ENCODE results near the gene B4GALNT3. TPM values are rescaled to one million over a fixed set of nuclear protein-coding genes. Genes with fewer than 3 reads are reported as not detected.

Gene B4GALNT3
- polyA plus RNA-seq, 2 of the 4 experiments (the other 2 are of a cell fraction) = 0.43 to 0.53 TPM

GRCh38 chr12:588024-588322 lies 128.2 kb downstream of the B4GALNT3 start:
- Histone ChIP-seq H3K27ac (no peak overlapping the region), H3K4me2 (no peak overlapping the region), H3K4me1 (peaks cover 9% of the 10 kb centered on the region; the same call in 2 of the 3 replicates), H3K9me3 (no peaks in the 10 kb centered on the region), H3K4me3 (no peak overlapping the region)
- ChIA-PET CTCF (interaction anchor here (0.9 to 4.5 kb wide), 3 partner anchors 11 to 361 kb away, joined by 3 to 24 read pairs (median 3); partner anchors contain the start of gene RAD52), POLR2A (no interaction called here)
- TF ChIP-seq HEYL (CRISPR knock-in tag; IDR thresholded peaks at IDR 0.05) = no peak
- TF ChIP-seq, protein P1, sequence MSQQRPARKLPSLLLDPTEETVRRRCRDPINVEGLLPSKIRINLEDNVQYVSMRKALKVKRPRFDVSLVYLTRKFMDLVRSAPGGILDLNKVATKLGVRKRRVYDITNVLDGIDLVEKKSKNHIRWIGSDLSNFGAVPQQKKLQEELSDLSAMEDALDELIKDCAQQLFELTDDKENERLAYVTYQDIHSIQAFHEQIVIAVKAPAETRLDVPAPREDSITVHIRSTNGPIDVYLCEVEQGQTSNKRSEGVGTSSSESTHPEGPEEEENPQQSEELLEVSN (IDR thresholded peaks at IDR 0.05; ENCODE audit: borderline replicate concordance, low read depth) = no peak
- TF ChIP-seq, protein P2, sequence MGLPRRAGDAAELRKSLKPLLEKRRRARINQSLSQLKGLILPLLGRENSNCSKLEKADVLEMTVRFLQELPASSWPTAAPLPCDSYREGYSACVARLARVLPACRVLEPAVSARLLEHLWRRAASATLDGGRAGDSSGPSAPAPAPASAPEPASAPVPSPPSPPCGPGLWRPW (IDR thresholded peaks at IDR 0.05) = no peak
- TF ChIP-seq KDM1A (IDR thresholded peaks at IDR 0.05; ENCODE audit: low read depth) = no peak
- no peak for TF ChIP-seq JUNB (IDR thresholded peaks at IDR 0.05)
- no peak for TF ChIP-seq ESRRA (IDR thresholded peaks at IDR 0.05; ENCODE audit: borderline replicate concordance, low read length)
- TF ChIP-seq, protein P3, sequence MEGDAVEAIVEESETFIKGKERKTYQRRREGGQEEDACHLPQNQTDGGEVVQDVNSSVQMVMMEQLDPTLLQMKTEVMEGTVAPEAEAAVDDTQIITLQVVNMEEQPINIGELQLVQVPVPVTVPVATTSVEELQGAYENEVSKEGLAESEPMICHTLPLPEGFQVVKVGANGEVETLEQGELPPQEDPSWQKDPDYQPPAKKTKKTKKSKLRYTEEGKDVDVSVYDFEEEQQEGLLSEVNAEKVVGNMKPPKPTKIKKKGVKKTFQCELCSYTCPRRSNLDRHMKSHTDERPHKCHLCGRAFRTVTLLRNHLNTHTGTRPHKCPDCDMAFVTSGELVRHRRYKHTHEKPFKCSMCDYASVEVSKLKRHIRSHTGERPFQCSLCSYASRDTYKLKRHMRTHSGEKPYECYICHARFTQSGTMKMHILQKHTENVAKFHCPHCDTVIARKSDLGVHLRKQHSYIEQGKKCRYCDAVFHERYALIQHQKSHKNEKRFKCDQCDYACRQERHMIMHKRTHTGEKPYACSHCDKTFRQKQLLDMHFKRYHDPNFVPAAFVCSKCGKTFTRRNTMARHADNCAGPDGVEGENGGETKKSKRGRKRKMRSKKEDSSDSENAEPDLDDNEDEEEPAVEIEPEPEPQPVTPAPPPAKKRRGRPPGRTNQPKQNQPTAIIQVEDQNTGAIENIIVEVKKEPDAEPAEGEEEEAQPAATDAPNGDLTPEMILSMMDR (IDR thresholded peaks at IDR 0.05) = no peak
- TF ChIP-seq ZSCAN20 (CRISPR knock-in tag; IDR thresholded peaks at IDR 0.05) = no peak
- no peak for TF ChIP-seq PHF8 (IDR thresholded peaks at IDR 0.05; ENCODE audit: borderline replicate concordance, low read depth)
- no peak for TF ChIP-seq CBX8 (IDR thresholded peaks at IDR 0.05)
- TF ChIP-seq POLR2AphosphoS2 (conservative IDR thresholded peaks at IDR 0.05; ENCODE audit: low read length) = no peak
- TF ChIP-seq FOSB (CRISPR knock-in tag; IDR thresholded peaks at IDR 0.05) = no peak
- ATAC-seq = no peak
- WGBS (ENCODE audit: missing lambda C conversion rate) = 93% methylated on average over 10 of the region's 10 CpGs
- no peak for DNase-seq (ENCODE audit: low read depth in 1 of 2, low spot score in 1 of 2)
- no peak for FAIRE-seq

DNA sequence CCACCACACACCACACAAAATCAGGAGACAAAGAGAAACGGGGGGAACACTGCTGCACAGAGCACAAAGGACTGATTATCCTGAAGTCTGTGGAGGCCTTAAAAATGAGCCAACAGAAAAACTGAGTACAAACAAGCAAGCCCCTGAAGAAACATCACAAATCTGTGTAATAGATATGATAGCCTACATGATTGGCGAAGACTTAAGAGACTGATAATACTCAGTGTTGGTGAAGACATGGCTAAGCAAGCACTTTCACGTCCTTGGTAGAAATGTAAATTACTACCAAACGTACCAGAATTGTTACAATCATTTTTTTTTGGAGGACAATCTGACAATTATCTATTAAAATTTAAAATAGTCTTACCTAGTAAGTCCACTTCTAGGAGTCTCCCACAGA lies 128.9 kb downstream of the B4GALNT3 start:
- no peak overlapping the region for H3K4me2 ChIP-seq
- peaks cover 9% of the 10 kb centered on the region; the same call in 2 of the 3 replicates for H3K4me1 ChIP-seq
- ATAC-seq = no peak
- no peak overlapping the region for H3K4me3 ChIP-seq
- ChIA-PET POLR2A (no interaction called here), CTCF (interaction anchor here (0.8 kb wide), 1 partner anchor 166 kb away, joined by 3 read pairs; no protein-coding TSS in a partner anchor)
- H3K27ac ChIP-seq = no peak overlapping the region
- no peak for FAIRE-seq
- TF ChIP-seq, protein P4, sequence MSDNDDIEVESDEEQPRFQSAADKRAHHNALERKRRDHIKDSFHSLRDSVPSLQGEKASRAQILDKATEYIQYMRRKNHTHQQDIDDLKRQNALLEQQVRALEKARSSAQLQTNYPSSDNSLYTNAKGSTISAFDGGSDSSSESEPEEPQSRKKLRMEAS (IDR thresholded peaks at IDR 0.05) = no peak
- TF ChIP-seq CHD4 (IDR thresholded peaks at IDR 0.05; ENCODE audit: borderline replicate concordance) (no peak), TP53 (CRISPR knock-in tag; IDR thresholded peaks at IDR 0.05) (no peak), HDAC2 (IDR thresholded peaks at IDR 0.05) (no peak), HOXB13 (CRISPR knock-in tag; IDR thresholded peaks at IDR 0.05; ENCODE audit: low read depth) (no peak), PHF8 (IDR thresholded peaks at IDR 0.05; ENCODE audit: borderline replicate concordance, low read depth) (no peak), CHD2 (IDR thresholded peaks at IDR 0.05; ENCODE audit: low read length, partially characterized antibody) (no peak), JUN (IDR thresholded peaks at IDR 0.05) (no peak), MYC (IDR thresholded peaks at IDR 0.05; ENCODE audit: borderline replicate concordance, low read length) (no peak), POLR2AphosphoS2 (conservative IDR thresholded peaks at IDR 0.05; ENCODE audit: low read length) (no peak), EHMT2 (IDR thresholded peaks at IDR 0.05; ENCODE audit: low read depth) (no peak)
- TF ChIP-seq, protein P5, sequence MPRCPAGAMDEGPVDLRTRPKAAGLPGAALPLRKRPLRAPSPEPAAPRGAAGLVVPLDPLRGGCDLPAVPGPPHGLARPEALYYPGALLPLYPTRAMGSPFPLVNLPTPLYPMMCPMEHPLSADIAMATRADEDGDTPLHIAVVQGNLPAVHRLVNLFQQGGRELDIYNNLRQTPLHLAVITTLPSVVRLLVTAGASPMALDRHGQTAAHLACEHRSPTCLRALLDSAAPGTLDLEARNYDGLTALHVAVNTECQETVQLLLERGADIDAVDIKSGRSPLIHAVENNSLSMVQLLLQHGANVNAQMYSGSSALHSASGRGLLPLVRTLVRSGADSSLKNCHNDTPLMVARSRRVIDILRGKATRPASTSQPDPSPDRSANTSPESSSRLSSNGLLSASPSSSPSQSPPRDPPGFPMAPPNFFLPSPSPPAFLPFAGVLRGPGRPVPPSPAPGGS (IDR thresholded peaks at IDR 0.05) = no peak
- no peaks in the 10 kb centered on the region for H3K9me3 ChIP-seq
- no peak for DNase-seq (ENCODE audit: low read depth in 1 of 2, low spot score in 1 of 2)
- WGBS (ENCODE audit: missing lambda C conversion rate) = 78% methylated on average over 4 of the region's 4 CpGs
